GM18858 (cell line): Measurements from ENCODE around the gene HAGHL.
"Not testable (repeated sequence)": the region's sequence is repeated elsewhere in the genome, so short reads cannot be mapped to it uniquely, and the experiment has no call there.

Experiments
- ATAC-seq: cut with Tn5 transposase; IDR thresholded peaks from one replicate; pipeline ENCODE4 v1.9.1; 2021; ENCODE audit not compliant: unreplicated experiment

The HAGHL gene

GRCh38 chr16:686459-687260 is 40.2 kb upstream of the HAGHL start:
- no peak for ATAC-seq

- ATAC-seq, result no peak
Observed at GRCh38 chr16:687499-687898, 39.4 kb upstream of the HAGHL start.

- no peak for ATAC-seq
Observed at GRCh38 chr16:689175-689897, 37.6 kb upstream of the HAGHL start.

- ATAC-seq, result not testable (repeated sequence)
Observed at GRCh38 chr16:691242-691641, 35.7 kb upstream of the HAGHL start.

- no peak for ATAC-seq
Observed at GRCh38 chr16:692356-693108, 34.4 kb upstream of the HAGHL start.

- no peak for ATAC-seq
Observed at GRCh38 chr16:693364-693763, 33.5 kb upstream of the HAGHL start.

GRCh38 chr16:693766-694165 is 33.1 kb upstream of the HAGHL start:
- ATAC-seq, result no peak

- no peak for ATAC-seq
Observed at GRCh38 chr16:694187-694862, 32.6 kb upstream of the HAGHL start.

GRCh38 chr16:694863-695354 is 32.0 kb upstream of the HAGHL start:
- ATAC-seq, result no peak

- no peak for ATAC-seq
Observed at GRCh38 chr16:695355-696089, 31.4 kb upstream of the HAGHL start.

GRCh38 chr16:698911-699671 is 27.8 kb upstream of the HAGHL start:
- ATAC-seq, result no peak

GRCh38 chr16:700684-701584 is 26.0 kb upstream of the HAGHL start:
- ATAC-seq, result no peak

GRCh38 chr16:702341-702740 is 24.6 kb upstream of the HAGHL start:
- ATAC-seq, result no peak

GRCh38 chr16:703406-703805 is 23.5 kb upstream of the HAGHL start:
- no peak for ATAC-seq

GRCh38 chr16:704047-704446 is 22.9 kb upstream of the HAGHL start:
- no peak for ATAC-seq

- no peak for ATAC-seq
Observed at GRCh38 chr16:704552-705380, 22.1 kb upstream of the HAGHL start.

- no peak for ATAC-seq
Observed at GRCh38 chr16:705431-706188, 21.3 kb upstream of the HAGHL start, which contains the start of gene FBXL16. FBXL16 (minus strand) TSS chr16:705801; CDS start chr16:697405, 8,396 bp downstream.
